Glutamatergic neuron (in vitro differentiated cells): ENCODE data around the gene FRMD4A. TPM values are rescaled to one million over a fixed set of nuclear protein-coding genes. Genes with fewer than 3 reads are reported as not detected.

Source experiments
- DNase-seq: peaks from one replicate; pipeline ENCODE4 v3.0.0; 2022
- H3K27ac Mint-ChIP-seq: one replicate; pipeline ENCODE4 v1.8.0; 2020; ENCODE audit warnings: mild to moderate bottlenecking, mixed read lengths, inconsistent platforms; ENCODE audit not compliant: unreplicated experiment
- H3K27me3 Mint-ChIP-seq: one replicate; pipeline ENCODE4 v1.8.0; 2020; ENCODE audit warnings: mild to moderate bottlenecking, moderate library complexity, mixed read lengths, inconsistent platforms; ENCODE audit not compliant: unreplicated experiment
- H3K36me3 Mint-ChIP-seq: one replicate; pipeline ENCODE4 v1.8.0; 2020; ENCODE audit warnings: mild to moderate bottlenecking, mixed read lengths, inconsistent platforms; ENCODE audit not compliant: unreplicated experiment
- H3K4me1 Mint-ChIP-seq: one replicate; pipeline ENCODE4 v1.8.0; 2020; ENCODE audit warnings: mild to moderate bottlenecking, low read depth, mixed read lengths, inconsistent platforms; ENCODE audit not compliant: unreplicated experiment
- H3K4me3 Mint-ChIP-seq: one replicate; pipeline ENCODE4 v1.8.0; 2020; ENCODE audit warnings: mild to moderate bottlenecking, mixed read lengths, inconsistent platforms; ENCODE audit not compliant: unreplicated experiment
- H3K9me3 Mint-ChIP-seq: one replicate; pipeline ENCODE4 v1.8.0; 2020; ENCODE audit warnings: mild to moderate bottlenecking, moderate library complexity, mixed read lengths, inconsistent platforms; ENCODE audit not compliant: unreplicated experiment
- CTCF ChIP-seq: fragments of 200-600 bp; sonication (generic); IDR thresholded peaks from one replicate; pipeline ENCODE4 v1.5.0; 2021; ENCODE audit not compliant: partially characterized antibody, unreplicated experiment
- total RNA-seq: library from RNA; stranded (reverse); fragmentation: NEBNext Ultra II Directional; extraction: Animal tissue kit (Norgen Biotek cat#: 25700); gene quantifications from one replicate; pipeline ENCODE4 v1.2.1, GENCODE V29; 2021; ENCODE audit not compliant: unreplicated experiment

The FRMD4A gene
- total RNA-seq, 1 donor from 2014 or later: 70.6 TPM

GRCh38 chr10:13774303-13774893, 556.3 kb downstream of the FRMD4A start:
- Mint-ChIP-seq H3K36me3 (peaks cover 5% of the 10 kb centered on the region), H3K9me3 (peaks cover 7% of the 10 kb centered on the region), H3K27ac (peak overlapping the region; percentile 21), H3K4me3 (no peak overlapping the region), H3K4me1 (peaks cover 12% of the 10 kb centered on the region), H3K27me3 (peaks cover 9% of the 10 kb centered on the region)
- DNase-seq: no peak
- no peak for TF ChIP-seq CTCF

- H3K27me3 Mint-ChIP-seq: peaks cover 9% of the 10 kb centered on the region
- no peak overlapping the region for H3K4me3 Mint-ChIP-seq
- no peak for DNase-seq
- H3K4me1 Mint-ChIP-seq: peaks cover 11% of the 10 kb centered on the region
- H3K9me3 Mint-ChIP-seq: peaks cover 7% of the 10 kb centered on the region
- peak overlapping the region; percentile 21 for H3K27ac Mint-ChIP-seq
- H3K36me3 Mint-ChIP-seq: peaks cover 5% of the 10 kb centered on the region
- no peak for TF ChIP-seq CTCF
These were observed 557.1 kb downstream of the FRMD4A start for GRCh38 chr10:13773496-13774170.

DNA sequence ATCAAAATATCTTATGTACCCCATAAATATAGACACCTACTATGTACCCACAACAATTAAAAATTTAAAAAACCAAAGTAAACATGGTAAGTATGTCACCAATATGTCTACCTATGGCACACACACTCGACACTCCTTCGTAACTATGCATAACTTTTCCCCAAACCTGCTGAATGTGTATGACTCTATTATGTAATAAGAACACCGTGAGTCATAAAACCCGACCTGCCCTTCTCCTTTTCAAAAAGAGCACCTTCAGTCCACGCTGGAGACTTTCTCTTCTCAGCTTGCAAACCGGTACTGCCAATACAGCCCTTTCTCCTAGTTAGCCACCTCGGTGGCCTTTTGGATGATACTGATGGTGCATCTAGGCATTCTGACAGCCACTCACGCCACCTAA, 557.7 kb downstream of the FRMD4A start:
- no peak for DNase-seq
- Mint-ChIP-seq H3K4me3 (no peak overlapping the region), H3K9me3 (peaks cover 7% of the 10 kb centered on the region), H3K27ac (no peak overlapping the region), H3K27me3 (peaks cover 7% of the 10 kb centered on the region), H3K36me3 (peaks cover 5% of the 10 kb centered on the region), H3K4me1 (peaks cover 7% of the 10 kb centered on the region)
- TF ChIP-seq CTCF: no peak

DNA sequence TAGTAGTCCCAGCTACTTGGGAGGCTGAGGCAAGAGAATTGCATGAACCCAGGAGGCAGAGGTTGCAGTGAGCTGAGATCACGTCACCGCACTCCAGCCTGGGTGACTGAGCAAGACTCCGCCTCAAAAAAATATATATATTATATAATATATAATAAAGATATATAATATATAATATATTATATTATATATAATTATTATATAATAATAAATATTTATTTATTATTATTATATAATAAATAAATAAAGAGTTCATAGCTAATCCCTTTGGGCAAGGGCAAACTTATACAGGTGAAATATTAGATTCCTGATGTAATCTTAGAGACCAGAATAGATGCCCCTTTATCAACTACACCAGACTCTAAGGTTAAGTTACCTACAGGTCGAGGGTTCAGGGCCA, 558.7 kb downstream of the FRMD4A start:
- TF ChIP-seq CTCF: no peak
- H3K9me3 Mint-ChIP-seq: peaks cover 7% of the 10 kb centered on the region
- H3K4me3 Mint-ChIP-seq: no peak overlapping the region
- H3K27me3 Mint-ChIP-seq: peaks cover 8% of the 10 kb centered on the region
- no peak overlapping the region for H3K27ac Mint-ChIP-seq
- peaks cover 5% of the 10 kb centered on the region for H3K36me3 Mint-ChIP-seq
- H3K4me1 Mint-ChIP-seq: peaks cover 9% of the 10 kb centered on the region
- DNase-seq: no peak

- Mint-ChIP-seq H3K4me1 (peaks cover 10% of the 10 kb centered on the region), H3K27ac (no peak overlapping the region), H3K27me3 (peaks cover 9% of the 10 kb centered on the region), H3K4me3 (no peak overlapping the region), H3K36me3 (peaks cover 5% of the 10 kb centered on the region), H3K9me3 (peaks cover 7% of the 10 kb centered on the region)
- DNase-seq: no peak
- no peak for TF ChIP-seq CTCF
These were observed 559.8 kb downstream of the FRMD4A start for GRCh38 chr10:13770760-13771493.
